ENCODE data around the gene DTWD2. TPM values are rescaled to one million over a fixed set of nuclear protein-coding genes. Genes with fewer than 3 reads are reported as not detected.
A peak's percentile ranks its signal among the peaks of the same experiment; 100 is the strongest.
"Not testable (repeated sequence)": the region's sequence is repeated elsewhere in the genome, so short reads cannot be mapped to it uniquely, and the experiment has no call there.

DTWD2 gene
- total RNA-seq, 8 experiments from 2014 or later: 2.7 to 10.5 (median 4.1) TPM

- H3K27ac ChIP-seq; ATAC-seq (replicated peaks in 6 of 8); H3K4me1 ChIP-seq (replicated peaks in 1 of 2); H3K4me3 ChIP-seq: not testable (repeated sequence)
- WGBS, 10 experiments: 80 to 100% (median 100%) methylated on average over 1 of the region's 3 CpGs; no CpG with 5 or more reads in 7 of the 10 experiments
- in situ Hi-C loops (cut with MboI; ENCODE audit: low pct_unique_long_range_greater_than_20kb in 2 of 9, low sequenced_read_pairs in 9 of 9, unreplicated experiment in 9 of 9): loop anchor here in 5 of 9 experiments (25.0 kb wide), 1 partner anchor 420 kb away; no protein-coding TSS in a partner anchor
Observed at GRCh38 chr5:118992055-118992454, 3.7 kb upstream of the DTWD2 start.

GRCh38 chr5:118990582-118990981, 2.2 kb upstream of the DTWD2 start:
- 40 to 100% (median 80%) methylated on average over 1 of the region's 1 CpG; no CpG with 5 or more reads in 3 of the 10 experiments for WGBS, 10 experiments
- no peak overlapping the region for H3K4me3 ChIP-seq
- H3K27ac ChIP-seq: no peak overlapping the region
- H3K4me1 ChIP-seq (replicated peaks in 1 of 2): peaks cover 4 to 5% of the 10 kb centered on the region in 2 donors
- no peak for ATAC-seq (replicated peaks in 6 of 8)
- in situ Hi-C loops (cut with MboI; ENCODE audit: low pct_unique_long_range_greater_than_20kb in 2 of 9, low sequenced_read_pairs in 9 of 9, unreplicated experiment in 9 of 9): loop anchor here in 5 of 9 experiments (25.0 kb wide), 1 partner anchor 422 kb away; no protein-coding TSS in a partner anchor

- in situ Hi-C loops (cut with MboI; ENCODE audit: low pct_unique_long_range_greater_than_20kb in 2 of 9, low sequenced_read_pairs in 9 of 9, unreplicated experiment in 9 of 9): loop anchor here in 5 of 9 experiments (25.0 kb wide), 1 partner anchor 422 kb away; no protein-coding TSS in a partner anchor
- Histone ChIP-seq H3K27ac (no peak overlapping the region), H3K4me1 (replicated peaks in 1 of 2) (peaks cover 4 to 5% of the 10 kb centered on the region in 2 donors), H3K4me3 (no peak overlapping the region)
- no peak for ATAC-seq (replicated peaks in 6 of 8)
- 58 to 91% (median 78%) methylated on average over 2 to 6 of the region's 6 CpGs; no CpG with 5 or more reads in 2 of the 10 experiments for WGBS, 10 experiments
Observed at GRCh38 chr5:118989816-118990215, 1.5 kb upstream of the DTWD2 start.

- peak overlapping the region in 1 of 2 donors; percentile 97 for H3K27ac ChIP-seq
- in situ Hi-C loops (cut with MboI; ENCODE audit: low pct_unique_long_range_greater_than_20kb in 2 of 9, low sequenced_read_pairs in 9 of 9, unreplicated experiment in 9 of 9): loop anchor here in 5 of 9 experiments (25.0 kb wide), 1 partner anchor 423 kb away; no protein-coding TSS in a partner anchor
- ATAC-seq (replicated peaks in 6 of 8): peak in 1 of 8 experiments; percentile 1
- H3K4me1 ChIP-seq (replicated peaks in 1 of 2): peaks cover 4 to 5% of the 10 kb centered on the region in 2 donors
- peak overlapping the region; percentile 67 to 99 (median 92) for H3K4me3 ChIP-seq
- WGBS, 10 experiments: 14 to 100% (median 91%) methylated on average over 2 to 8 of the region's 9 CpGs
Observed at GRCh38 chr5:118988866-118989180, 476 bp upstream of the DTWD2 start.

GRCh38 chr5:118984602-118985001, 3.7 kb downstream of the DTWD2 start:
- in situ Hi-C loops (cut with MboI; ENCODE audit: low pct_unique_long_range_greater_than_20kb in 2 of 9, low sequenced_read_pairs in 9 of 9, unreplicated experiment in 9 of 9): loop anchor here in 5 of 9 experiments (25.0 kb wide), 1 partner anchor 428 kb away; no protein-coding TSS in a partner anchor

GRCh38 chr5:118981783-118982182, 6.6 kb downstream of the DTWD2 start:
- ATAC-seq (replicated peaks in 6 of 8): no peak
- in situ Hi-C loops (cut with MboI; ENCODE audit: low pct_unique_long_range_greater_than_20kb in 2 of 9, low sequenced_read_pairs in 9 of 9, unreplicated experiment in 9 of 9): loop anchor here in 5 of 9 experiments (25.0 kb wide), 1 partner anchor 431 kb away; no protein-coding TSS in a partner anchor
- Histone ChIP-seq H3K4me1 (replicated peaks in 1 of 2) (no peaks in the 10 kb centered on the region), H3K4me3 (no peak overlapping the region), H3K27ac (no peak overlapping the region)

More at GRCh38 chr5:118984602-118985001, 3.7 kb downstream of the DTWD2 start:
- H3K4me1 ChIP-seq (replicated peaks in 1 of 2): peaks cover 4 to 5% of the 10 kb centered on the region in 2 donors
- ATAC-seq (replicated peaks in 6 of 8): peak in 2 of 8 experiments; percentile 2 to 5
- H3K4me3 ChIP-seq: no peak overlapping the region
- H3K27ac ChIP-seq: no peak overlapping the region

- H3K4me1 ChIP-seq (replicated peaks in 1 of 2): no peaks in the 10 kb centered on the region
- in situ Hi-C loops (cut with MboI; ENCODE audit: low pct_unique_long_range_greater_than_20kb in 2 of 9, low sequenced_read_pairs in 9 of 9, unreplicated experiment in 9 of 9): loop anchor here in 5 of 9 experiments (25.0 kb wide), 1 partner anchor 432 kb away; no protein-coding TSS in a partner anchor
- 83 to 100% (median 100%) methylated on average over 1 of the region's 1 CpG; no CpG with 5 or more reads in 3 of the 10 experiments for WGBS, 10 experiments
- H3K27ac ChIP-seq: no peak overlapping the region
- ATAC-seq (replicated peaks in 6 of 8): no peak
- H3K4me3 ChIP-seq: no peak overlapping the region
Observed at GRCh38 chr5:118980438-118980837, 7.9 kb downstream of the DTWD2 start.

GRCh38 chr5:118980017-118980416, 8.3 kb downstream of the DTWD2 start:
- Histone ChIP-seq H3K4me1 (replicated peaks in 1 of 2) (no peaks in the 10 kb centered on the region), H3K4me3 (no peak overlapping the region), H3K27ac (no peak overlapping the region)
- in situ Hi-C loops (cut with MboI; ENCODE audit: low pct_unique_long_range_greater_than_20kb in 2 of 9, low sequenced_read_pairs in 9 of 9, unreplicated experiment in 9 of 9): loop anchor here in 5 of 9 experiments (25.0 kb wide), 1 partner anchor 432 kb away; no protein-coding TSS in a partner anchor
- ATAC-seq (replicated peaks in 6 of 8): no peak
- WGBS, 10 experiments: 40 to 100% (median 89%) methylated on average over 1 to 2 of the region's 2 CpGs; no CpG with 5 or more reads in 3 of the 10 experiments

GRCh38 chr5:118973779-118974445, 14.4 kb downstream of the DTWD2 start:
- not testable (repeated sequence) for H3K27ac ChIP-seq; ATAC-seq (replicated peaks in 6 of 8); H3K4me3 ChIP-seq; H3K4me1 ChIP-seq (replicated peaks in 1 of 2)
- in situ Hi-C loops (cut with MboI; ENCODE audit: low pct_unique_long_range_greater_than_20kb in 2 of 9, low sequenced_read_pairs in 9 of 9, unreplicated experiment in 9 of 9): loop anchor here in 1 of 9 experiments (25.0 kb wide), 1 partner anchor 187 kb away; no protein-coding TSS in a partner anchor
- WGBS, 10 experiments: 75 to 100% (median 92%) methylated on average over 5 to 20 of the region's 23 CpGs; no CpG with 5 or more reads in 2 of the 10 experiments

- Histone ChIP-seq H3K4me1 (replicated peaks in 1 of 2) (no peaks in the 10 kb centered on the region), H3K4me3 (no peak overlapping the region), H3K27ac (no peak overlapping the region)
- peak in 3 of 8 experiments; percentile 49 to 70 (median 70) for ATAC-seq (replicated peaks in 6 of 8)
- in situ Hi-C loops (cut with MboI; ENCODE audit: low pct_unique_long_range_greater_than_20kb in 2 of 9, low sequenced_read_pairs in 9 of 9, unreplicated experiment in 9 of 9): loop anchor here in 1 of 9 experiments (25.0 kb wide), 1 partner anchor 182 kb away; no protein-coding TSS in a partner anchor
- 50 to 94% (median 60%) methylated on average over 1 to 3 of the region's 4 CpGs; no CpG with 5 or more reads in 7 of the 10 experiments for whole genome bisulfite sequencing, 10 experiments
Observed at GRCh38 chr5:118968925-118969375, 19.4 kb downstream of the DTWD2 start.

- peak in 1 of 8 experiments; percentile 47 for ATAC-seq (replicated peaks in 6 of 8)
- in situ Hi-C loops (cut with MboI; ENCODE audit: low pct_unique_long_range_greater_than_20kb in 2 of 9, low sequenced_read_pairs in 9 of 9, unreplicated experiment in 9 of 9): loop anchor here in 1 of 9 experiments (25.0 kb wide), 1 partner anchor 181 kb away; no protein-coding TSS in a partner anchor
- H3K27ac ChIP-seq: no peak overlapping the region
- H3K4me1 ChIP-seq (replicated peaks in 1 of 2): no peaks in the 10 kb centered on the region
- H3K4me3 ChIP-seq: no peak overlapping the region
- 40 to 100% (median 91%) methylated on average over 1 to 7 of the region's 8 CpGs for WGBS, 10 experiments
Observed at GRCh38 chr5:118968406-118968911, 19.9 kb downstream of the DTWD2 start.

- in situ Hi-C loops (cut with MboI; ENCODE audit: low pct_unique_long_range_greater_than_20kb in 2 of 9, low sequenced_read_pairs in 9 of 9, unreplicated experiment in 9 of 9): loop anchor here in 1 of 9 experiments (25.0 kb wide), 1 partner anchor 180 kb away; no protein-coding TSS in a partner anchor
- Histone ChIP-seq H3K4me3 (no peak overlapping the region), H3K27ac (no peak overlapping the region), H3K4me1 (replicated peaks in 1 of 2) (no peaks in the 10 kb centered on the region)
- no peak for ATAC-seq (replicated peaks in 6 of 8)
- WGBS, 10 experiments: 83 to 100% (median 92%) methylated on average over 1 to 2 of the region's 2 CpGs; no CpG with 5 or more reads in 1 of the 10 experiments
Observed at GRCh38 chr5:118967059-118967508, 21.3 kb downstream of the DTWD2 start.

- Histone ChIP-seq H3K27ac (no peak overlapping the region), H3K4me3 (no peak overlapping the region), H3K4me1 (replicated peaks in 1 of 2) (no peaks in the 10 kb centered on the region)
- peak in 2 of 8 experiments; percentile 43 to 68 for ATAC-seq (replicated peaks in 6 of 8)
- 0 to 100% (median 50%) methylated on average over 1 to 3 of the region's 3 CpGs for WGBS, 10 experiments
- in situ Hi-C loops (cut with MboI; ENCODE audit: low pct_unique_long_range_greater_than_20kb in 2 of 9, low sequenced_read_pairs in 9 of 9, unreplicated experiment in 9 of 9): loop anchor here in 1 of 9 experiments (25.0 kb wide), 1 partner anchor 179 kb away; no protein-coding TSS in a partner anchor
Observed at GRCh38 chr5:118965890-118966289, 22.5 kb downstream of the DTWD2 start.

Data from motor neuron (in vitro differentiated cells).